ENCODE results near the gene CIITA. TPM values are rescaled to one million over a fixed set of nuclear protein-coding genes. Genes with fewer than 3 reads are reported as not detected.

The CIITA gene
- total RNA-seq, 1 donor from 2014 or later: 9.4 TPM

DNA sequence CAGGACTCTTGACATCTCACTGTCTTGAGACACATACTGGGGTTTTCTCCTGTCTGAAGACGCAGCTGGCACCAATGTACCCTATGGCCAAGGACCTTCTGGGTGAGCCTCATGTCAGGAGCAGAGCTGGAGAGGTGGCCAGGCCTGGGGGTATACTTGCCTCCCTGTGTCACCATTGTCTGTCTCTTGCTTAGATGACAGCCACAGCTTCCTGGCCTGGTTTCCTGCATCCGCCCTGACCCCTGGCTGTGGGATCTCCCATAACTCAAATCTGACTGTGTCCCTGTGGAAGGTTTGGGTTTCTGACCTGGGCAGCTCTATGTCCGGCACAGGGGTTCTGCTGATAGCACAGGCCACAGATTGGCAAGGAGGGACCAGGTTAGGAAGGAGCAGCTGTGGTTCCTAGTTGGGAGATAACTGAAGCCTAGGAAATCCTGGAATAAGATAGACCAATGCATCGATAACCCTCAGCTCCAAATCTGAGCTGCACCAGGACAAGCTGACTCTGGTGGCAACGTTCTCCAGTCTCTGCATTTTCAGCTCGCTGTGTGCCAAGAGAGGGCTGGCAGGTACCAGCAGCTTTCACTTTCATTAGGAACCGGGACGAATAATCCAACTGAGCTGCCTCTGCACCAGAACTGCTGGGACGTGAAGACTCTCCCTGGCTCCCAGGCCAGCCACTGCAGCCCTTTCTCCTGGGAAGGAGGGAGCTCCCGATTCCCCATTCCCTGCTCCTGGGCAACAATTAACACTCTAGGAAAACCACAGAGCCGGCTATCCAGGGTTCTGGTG, 60.3 kb downstream of the CIITA start:
- intact Hi-C loops (cut with micrococcal nuclease): no loop called here
- H3K4me3 ChIP-seq: peak overlapping the region; percentile 93
- TF ChIP-seq, protein P1, sequence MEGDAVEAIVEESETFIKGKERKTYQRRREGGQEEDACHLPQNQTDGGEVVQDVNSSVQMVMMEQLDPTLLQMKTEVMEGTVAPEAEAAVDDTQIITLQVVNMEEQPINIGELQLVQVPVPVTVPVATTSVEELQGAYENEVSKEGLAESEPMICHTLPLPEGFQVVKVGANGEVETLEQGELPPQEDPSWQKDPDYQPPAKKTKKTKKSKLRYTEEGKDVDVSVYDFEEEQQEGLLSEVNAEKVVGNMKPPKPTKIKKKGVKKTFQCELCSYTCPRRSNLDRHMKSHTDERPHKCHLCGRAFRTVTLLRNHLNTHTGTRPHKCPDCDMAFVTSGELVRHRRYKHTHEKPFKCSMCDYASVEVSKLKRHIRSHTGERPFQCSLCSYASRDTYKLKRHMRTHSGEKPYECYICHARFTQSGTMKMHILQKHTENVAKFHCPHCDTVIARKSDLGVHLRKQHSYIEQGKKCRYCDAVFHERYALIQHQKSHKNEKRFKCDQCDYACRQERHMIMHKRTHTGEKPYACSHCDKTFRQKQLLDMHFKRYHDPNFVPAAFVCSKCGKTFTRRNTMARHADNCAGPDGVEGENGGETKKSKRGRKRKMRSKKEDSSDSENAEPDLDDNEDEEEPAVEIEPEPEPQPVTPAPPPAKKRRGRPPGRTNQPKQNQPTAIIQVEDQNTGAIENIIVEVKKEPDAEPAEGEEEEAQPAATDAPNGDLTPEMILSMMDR (IDR thresholded peaks at IDR 0.05; ENCODE audit: borderline replicate concordance): peak; percentile 20

DNA sequence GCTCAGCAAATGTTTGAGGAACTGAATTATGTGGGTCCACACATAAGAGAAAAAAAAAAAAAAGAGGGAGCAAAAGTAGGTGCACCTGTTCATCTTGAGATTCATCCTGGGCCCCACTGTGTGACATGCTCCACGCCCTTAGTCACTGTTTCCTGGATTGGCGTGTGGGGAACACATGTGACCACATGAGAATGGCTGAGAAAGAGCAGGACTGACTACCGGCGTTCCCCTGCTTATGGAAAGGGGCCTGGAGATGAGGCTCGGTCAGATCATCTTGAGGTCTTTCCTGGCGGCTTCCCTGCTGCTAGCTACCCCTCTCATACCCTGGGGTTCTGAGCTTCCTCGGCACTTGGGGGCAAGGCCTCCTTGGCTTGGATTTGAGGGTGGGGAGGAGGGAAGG, 61.3 kb downstream of the CIITA start:
- peak overlapping the region; percentile 93 for H3K4me3 ChIP-seq
- no peaks in the 10 kb centered on the region for H3K9me3 ChIP-seq (replicated peaks)
- no peaks in the 10 kb centered on the region for H3K27me3 ChIP-seq (ENCODE audit: low read depth)
- TF ChIP-seq, protein P1 (IDR thresholded peaks at IDR 0.05; ENCODE audit: borderline replicate concordance): no peak
- peaks cover 7% of the 10 kb centered on the region for H3K36me3 ChIP-seq
- intact Hi-C loops (cut with micrococcal nuclease): no loop called here
- DNase-seq: no peak
- H3K4me1 ChIP-seq: peaks cover 97% of the 10 kb centered on the region
- peak overlapping the region; percentile 93 for H3K27ac ChIP-seq (replicated peaks)

More for the DNA sequence above, 60.3 kb downstream of the CIITA start:
- Histone ChIP-seq H3K4me1 (peaks cover 97% of the 10 kb centered on the region), H3K27ac (replicated peaks) (peak overlapping the region; percentile 93), H3K9me3 (replicated peaks) (no peaks in the 10 kb centered on the region), H3K27me3 (ENCODE audit: low read depth) (no peaks in the 10 kb centered on the region), H3K36me3 (peaks cover 13% of the 10 kb centered on the region)
- DNase-seq: peak; percentile 40

DNA sequence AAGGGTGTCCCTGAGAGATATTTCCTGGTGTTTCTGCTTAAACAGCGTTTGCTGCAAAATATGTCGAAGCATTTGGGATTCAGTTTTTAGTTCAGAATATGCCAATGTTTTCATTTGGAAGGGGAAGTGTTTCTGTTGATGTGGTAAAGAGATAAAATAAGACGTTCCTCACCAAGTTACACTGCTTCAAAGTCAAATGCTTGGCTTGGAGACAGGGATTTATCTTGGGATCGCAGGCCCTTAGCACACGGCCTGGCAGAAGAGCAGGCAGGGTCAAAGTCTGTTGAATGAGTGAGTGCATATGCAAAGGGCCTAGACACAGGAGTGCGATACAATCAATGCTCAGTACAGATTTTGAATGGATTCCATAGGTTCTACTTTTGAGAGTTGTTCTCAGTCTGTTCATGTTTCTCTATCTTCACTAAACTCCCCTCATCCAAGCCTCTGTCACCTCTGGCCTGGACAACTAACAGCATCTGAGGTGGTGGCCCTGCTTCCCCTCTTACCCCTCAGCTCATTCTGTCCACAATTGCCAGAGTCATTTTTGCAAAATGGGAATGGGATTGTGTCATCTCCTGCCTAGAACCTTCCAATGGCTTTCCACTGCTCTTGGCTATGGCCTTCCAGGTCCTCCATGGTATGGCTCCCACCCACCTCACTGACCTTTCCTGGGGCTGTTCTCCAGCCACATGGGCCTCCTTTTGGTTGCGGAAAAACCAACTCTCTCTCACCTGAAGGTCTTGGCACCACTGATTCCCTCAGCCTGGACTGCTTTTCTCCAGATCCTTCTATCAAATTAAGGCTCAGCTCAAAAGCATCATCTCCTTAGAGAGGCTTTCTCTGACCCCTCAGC, 62.0 kb downstream of the CIITA start:
- H3K27me3 ChIP-seq (ENCODE audit: low read depth): no peaks in the 10 kb centered on the region
- peaks cover 96% of the 10 kb centered on the region for H3K4me1 ChIP-seq
- intact Hi-C loops (cut with micrococcal nuclease): no loop called here
- H3K9me3 ChIP-seq (replicated peaks): no peaks in the 10 kb centered on the region
- TF ChIP-seq, protein P1 (IDR thresholded peaks at IDR 0.05; ENCODE audit: borderline replicate concordance): no peak
- DNase-seq: no peak
- peak overlapping the region; percentile 93 for H3K4me3 ChIP-seq
- peaks cover under 1% of the 10 kb centered on the region for H3K36me3 ChIP-seq
- H3K27ac ChIP-seq (replicated peaks): peak overlapping the region; percentile 93

DNA sequence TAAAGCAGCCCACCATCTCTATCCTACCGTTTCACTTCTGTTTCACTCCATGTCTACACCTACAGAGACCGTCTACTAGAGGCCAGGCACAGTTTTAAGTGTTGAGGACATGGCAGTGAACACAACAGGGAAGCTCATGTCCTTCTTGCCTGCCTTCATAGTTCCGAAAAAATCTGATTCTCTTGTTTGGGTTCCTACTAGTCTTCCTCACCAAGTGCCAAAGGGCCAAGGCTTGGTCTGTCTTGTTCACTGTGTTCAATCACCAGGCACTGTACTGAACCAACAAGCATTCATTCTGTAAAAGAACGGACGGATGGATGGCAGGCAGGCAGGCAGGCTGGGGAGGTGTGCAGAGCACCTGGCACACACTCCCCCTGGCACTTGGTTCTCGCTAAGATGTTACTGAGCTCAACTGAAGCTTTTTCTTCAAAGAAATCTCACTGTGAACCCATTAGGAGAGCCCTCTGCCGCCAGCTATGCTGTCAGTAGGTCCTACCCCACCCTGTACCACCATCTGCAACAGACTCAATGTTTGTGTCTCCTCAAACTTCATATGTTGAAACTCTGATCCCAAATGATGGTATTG, 62.7 kb downstream of the CIITA start:
- TF ChIP-seq, protein P1 (IDR thresholded peaks at IDR 0.05; ENCODE audit: borderline replicate concordance): no peak
- Histone ChIP-seq H3K4me1 (peaks cover 94% of the 10 kb centered on the region), H3K36me3 (no peaks in the 10 kb centered on the region), H3K4me3 (peak overlapping the region; percentile 93), H3K9me3 (replicated peaks) (no peaks in the 10 kb centered on the region), H3K27ac (replicated peaks) (peak overlapping the region; percentile 93), H3K27me3 (ENCODE audit: low read depth) (no peaks in the 10 kb centered on the region)
- intact Hi-C loops (cut with micrococcal nuclease): no loop called here
- no peak for DNase-seq

DNA sequence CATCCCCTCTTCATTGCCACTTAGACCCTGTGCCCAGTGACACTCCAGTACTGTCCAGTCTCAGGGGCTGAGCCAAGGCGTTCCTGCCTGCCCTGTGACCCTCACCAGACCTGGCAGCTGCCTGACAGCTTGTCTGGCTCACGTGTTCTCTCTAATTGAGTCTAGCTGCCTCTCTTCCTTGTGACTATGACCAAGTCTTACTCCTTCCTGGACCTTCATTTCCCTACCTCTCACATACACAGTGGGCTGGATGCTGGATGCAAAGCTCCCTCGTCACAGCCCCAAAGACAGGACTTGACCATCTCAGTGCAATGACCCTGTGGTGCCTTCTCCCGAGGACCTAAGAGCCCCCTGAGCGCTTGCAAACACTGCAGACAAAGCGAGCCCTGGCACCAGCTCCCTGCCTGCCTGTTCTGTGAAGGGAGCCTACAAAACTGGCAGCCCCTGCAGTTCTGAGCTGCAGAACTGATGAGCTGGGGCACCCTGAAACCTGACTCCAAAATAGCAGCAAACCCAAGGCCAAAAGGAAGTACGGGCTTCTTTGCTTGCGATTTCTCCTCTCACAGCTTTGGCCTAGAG, 63.6 kb downstream of the CIITA start:
- Histone ChIP-seq H3K4me1 (peaks cover 94% of the 10 kb centered on the region), H3K36me3 (no peaks in the 10 kb centered on the region), H3K27ac (replicated peaks) (peak overlapping the region; percentile 93), H3K27me3 (ENCODE audit: low read depth) (no peaks in the 10 kb centered on the region), H3K4me3 (peak overlapping the region; percentile 93), H3K9me3 (replicated peaks) (no peaks in the 10 kb centered on the region)
- DNase-seq: no peak
- TF ChIP-seq, protein P1 (IDR thresholded peaks at IDR 0.05; ENCODE audit: borderline replicate concordance): no peak
- intact Hi-C loops (cut with micrococcal nuclease): no loop called here
